ENCODE results near the gene FAM222B.

DNA sequence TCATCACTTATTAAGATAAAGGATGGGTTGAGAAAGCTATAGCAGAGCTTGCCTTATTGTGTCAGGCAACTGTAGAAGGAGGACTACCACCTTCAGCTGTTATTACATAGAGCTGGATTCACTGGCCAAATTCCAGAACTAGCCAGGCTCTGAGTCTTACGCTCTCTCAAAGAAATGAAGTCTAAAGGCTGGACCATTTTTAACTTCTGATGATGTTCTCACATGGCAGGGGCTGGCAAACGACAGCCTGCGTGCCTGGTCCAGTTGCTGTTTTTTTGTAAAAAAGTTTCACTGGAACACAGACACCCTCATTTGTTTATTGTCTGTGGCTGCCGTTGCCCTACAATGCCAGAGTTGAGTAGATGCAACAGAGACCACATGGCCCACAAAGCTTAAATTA lies 77.6 kb downstream of the FAM222B start:
- no peak for TF ChIP-seq NFE2L1 (CRISPR knock-in tag; IDR thresholded peaks at IDR 0.05)
- TF ChIP-seq, protein P1, sequence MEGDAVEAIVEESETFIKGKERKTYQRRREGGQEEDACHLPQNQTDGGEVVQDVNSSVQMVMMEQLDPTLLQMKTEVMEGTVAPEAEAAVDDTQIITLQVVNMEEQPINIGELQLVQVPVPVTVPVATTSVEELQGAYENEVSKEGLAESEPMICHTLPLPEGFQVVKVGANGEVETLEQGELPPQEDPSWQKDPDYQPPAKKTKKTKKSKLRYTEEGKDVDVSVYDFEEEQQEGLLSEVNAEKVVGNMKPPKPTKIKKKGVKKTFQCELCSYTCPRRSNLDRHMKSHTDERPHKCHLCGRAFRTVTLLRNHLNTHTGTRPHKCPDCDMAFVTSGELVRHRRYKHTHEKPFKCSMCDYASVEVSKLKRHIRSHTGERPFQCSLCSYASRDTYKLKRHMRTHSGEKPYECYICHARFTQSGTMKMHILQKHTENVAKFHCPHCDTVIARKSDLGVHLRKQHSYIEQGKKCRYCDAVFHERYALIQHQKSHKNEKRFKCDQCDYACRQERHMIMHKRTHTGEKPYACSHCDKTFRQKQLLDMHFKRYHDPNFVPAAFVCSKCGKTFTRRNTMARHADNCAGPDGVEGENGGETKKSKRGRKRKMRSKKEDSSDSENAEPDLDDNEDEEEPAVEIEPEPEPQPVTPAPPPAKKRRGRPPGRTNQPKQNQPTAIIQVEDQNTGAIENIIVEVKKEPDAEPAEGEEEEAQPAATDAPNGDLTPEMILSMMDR (IDR thresholded peaks at IDR 0.05) = no peak
- TF ChIP-seq ELF4 (CRISPR knock-in tag; IDR thresholded peaks at IDR 0.05; ENCODE audit: low read depth) = no peak
- TF ChIP-seq ETV6 (CRISPR knock-in tag; IDR thresholded peaks at IDR 0.05) = no peak
- no peak for TF ChIP-seq NR1H2 (CRISPR knock-in tag; IDR thresholded peaks at IDR 0.05)
- TF ChIP-seq, protein P2, sequence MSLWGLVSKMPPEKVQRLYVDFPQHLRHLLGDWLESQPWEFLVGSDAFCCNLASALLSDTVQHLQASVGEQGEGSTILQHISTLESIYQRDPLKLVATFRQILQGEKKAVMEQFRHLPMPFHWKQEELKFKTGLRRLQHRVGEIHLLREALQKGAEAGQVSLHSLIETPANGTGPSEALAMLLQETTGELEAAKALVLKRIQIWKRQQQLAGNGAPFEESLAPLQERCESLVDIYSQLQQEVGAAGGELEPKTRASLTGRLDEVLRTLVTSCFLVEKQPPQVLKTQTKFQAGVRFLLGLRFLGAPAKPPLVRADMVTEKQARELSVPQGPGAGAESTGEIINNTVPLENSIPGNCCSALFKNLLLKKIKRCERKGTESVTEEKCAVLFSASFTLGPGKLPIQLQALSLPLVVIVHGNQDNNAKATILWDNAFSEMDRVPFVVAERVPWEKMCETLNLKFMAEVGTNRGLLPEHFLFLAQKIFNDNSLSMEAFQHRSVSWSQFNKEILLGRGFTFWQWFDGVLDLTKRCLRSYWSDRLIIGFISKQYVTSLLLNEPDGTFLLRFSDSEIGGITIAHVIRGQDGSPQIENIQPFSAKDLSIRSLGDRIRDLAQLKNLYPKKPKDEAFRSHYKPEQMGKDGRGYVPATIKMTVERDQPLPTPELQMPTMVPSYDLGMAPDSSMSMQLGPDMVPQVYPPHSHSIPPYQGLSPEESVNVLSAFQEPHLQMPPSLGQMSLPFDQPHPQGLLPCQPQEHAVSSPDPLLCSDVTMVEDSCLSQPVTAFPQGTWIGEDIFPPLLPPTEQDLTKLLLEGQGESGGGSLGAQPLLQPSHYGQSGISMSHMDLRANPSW (CRISPR knock-in tag; conservative IDR thresholded peaks at IDR 0.05; ENCODE audit: low read depth) = no peak
- TF ChIP-seq, protein P3, sequence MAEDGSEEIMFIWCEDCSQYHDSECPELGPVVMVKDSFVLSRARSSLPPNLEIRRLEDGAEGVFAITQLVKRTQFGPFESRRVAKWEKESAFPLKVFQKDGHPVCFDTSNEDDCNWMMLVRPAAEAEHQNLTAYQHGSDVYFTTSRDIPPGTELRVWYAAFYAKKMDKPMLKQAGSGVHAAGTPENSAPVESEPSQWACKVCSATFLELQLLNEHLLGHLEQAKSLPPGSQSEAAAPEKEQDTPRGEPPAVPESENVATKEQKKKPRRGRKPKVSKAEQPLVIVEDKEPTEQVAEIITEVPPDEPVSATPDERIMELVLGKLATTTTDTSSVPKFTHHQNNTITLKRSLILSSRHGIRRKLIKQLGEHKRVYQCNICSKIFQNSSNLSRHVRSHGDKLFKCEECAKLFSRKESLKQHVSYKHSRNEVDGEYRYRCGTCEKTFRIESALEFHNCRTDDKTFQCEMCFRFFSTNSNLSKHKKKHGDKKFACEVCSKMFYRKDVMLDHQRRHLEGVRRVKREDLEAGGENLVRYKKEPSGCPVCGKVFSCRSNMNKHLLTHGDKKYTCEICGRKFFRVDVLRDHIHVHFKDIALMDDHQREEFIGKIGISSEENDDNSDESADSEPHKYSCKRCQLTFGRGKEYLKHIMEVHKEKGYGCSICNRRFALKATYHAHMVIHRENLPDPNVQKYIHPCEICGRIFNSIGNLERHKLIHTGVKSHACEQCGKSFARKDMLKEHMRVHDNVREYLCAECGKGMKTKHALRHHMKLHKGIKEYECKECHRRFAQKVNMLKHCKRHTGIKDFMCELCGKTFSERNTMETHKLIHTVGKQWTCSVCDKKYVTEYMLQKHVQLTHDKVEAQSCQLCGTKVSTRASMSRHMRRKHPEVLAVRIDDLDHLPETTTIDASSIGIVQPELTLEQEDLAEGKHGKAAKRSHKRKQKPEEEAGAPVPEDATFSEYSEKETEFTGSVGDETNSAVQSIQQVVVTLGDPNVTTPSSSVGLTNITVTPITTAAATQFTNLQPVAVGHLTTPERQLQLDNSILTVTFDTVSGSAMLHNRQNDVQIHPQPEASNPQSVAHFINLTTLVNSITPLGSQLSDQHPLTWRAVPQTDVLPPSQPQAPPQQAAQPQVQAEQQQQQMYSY (CRISPR knock-in tag; IDR thresholded peaks at IDR 0.05) = no peak
- TF ChIP-seq, protein P4, sequence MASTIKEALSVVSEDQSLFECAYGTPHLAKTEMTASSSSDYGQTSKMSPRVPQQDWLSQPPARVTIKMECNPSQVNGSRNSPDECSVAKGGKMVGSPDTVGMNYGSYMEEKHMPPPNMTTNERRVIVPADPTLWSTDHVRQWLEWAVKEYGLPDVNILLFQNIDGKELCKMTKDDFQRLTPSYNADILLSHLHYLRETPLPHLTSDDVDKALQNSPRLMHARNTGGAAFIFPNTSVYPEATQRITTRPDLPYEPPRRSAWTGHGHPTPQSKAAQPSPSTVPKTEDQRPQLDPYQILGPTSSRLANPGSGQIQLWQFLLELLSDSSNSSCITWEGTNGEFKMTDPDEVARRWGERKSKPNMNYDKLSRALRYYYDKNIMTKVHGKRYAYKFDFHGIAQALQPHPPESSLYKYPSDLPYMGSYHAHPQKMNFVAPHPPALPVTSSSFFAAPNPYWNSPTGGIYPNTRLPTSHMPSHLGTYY (CRISPR knock-in tag; IDR thresholded peaks at IDR 0.05) = no peak
- no peak for TF ChIP-seq ZNF121 (CRISPR knock-in tag; IDR thresholded peaks at IDR 0.05)
- TF ChIP-seq NFYB (CRISPR knock-in tag; conservative IDR thresholded peaks at IDR 0.05; ENCODE audit: low read depth) = no peak
- TF ChIP-seq, protein P5, sequence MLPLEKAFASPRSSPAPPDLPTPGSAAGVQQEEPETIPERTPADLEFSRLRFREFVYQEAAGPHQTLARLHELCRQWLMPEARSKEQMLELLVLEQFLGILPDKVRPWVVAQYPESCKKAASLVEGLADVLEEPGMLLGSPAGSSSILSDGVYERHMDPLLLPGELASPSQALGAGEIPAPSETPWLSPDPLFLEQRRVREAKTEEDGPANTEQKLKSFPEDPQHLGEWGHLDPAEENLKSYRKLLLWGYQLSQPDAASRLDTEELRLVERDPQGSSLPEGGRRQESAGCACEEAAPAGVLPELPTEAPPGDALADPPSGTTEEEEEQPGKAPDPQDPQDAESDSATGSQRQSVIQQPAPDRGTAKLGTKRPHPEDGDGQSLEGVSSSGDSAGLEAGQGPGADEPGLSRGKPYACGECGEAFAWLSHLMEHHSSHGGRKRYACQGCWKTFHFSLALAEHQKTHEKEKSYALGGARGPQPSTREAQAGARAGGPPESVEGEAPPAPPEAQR (CRISPR knock-in tag; IDR thresholded peaks at IDR 0.05) = no peak
- no peak for TF ChIP-seq JUN (CRISPR knock-in tag; IDR thresholded peaks at IDR 0.05)
- TF ChIP-seq, protein P6, sequence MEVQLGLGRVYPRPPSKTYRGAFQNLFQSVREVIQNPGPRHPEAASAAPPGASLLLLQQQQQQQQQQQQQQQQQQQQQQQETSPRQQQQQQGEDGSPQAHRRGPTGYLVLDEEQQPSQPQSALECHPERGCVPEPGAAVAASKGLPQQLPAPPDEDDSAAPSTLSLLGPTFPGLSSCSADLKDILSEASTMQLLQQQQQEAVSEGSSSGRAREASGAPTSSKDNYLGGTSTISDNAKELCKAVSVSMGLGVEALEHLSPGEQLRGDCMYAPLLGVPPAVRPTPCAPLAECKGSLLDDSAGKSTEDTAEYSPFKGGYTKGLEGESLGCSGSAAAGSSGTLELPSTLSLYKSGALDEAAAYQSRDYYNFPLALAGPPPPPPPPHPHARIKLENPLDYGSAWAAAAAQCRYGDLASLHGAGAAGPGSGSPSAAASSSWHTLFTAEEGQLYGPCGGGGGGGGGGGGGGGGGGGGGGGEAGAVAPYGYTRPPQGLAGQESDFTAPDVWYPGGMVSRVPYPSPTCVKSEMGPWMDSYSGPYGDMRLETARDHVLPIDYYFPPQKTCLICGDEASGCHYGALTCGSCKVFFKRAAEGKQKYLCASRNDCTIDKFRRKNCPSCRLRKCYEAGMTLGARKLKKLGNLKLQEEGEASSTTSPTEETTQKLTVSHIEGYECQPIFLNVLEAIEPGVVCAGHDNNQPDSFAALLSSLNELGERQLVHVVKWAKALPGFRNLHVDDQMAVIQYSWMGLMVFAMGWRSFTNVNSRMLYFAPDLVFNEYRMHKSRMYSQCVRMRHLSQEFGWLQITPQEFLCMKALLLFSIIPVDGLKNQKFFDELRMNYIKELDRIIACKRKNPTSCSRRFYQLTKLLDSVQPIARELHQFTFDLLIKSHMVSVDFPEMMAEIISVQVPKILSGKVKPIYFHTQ (CRISPR knock-in tag; IDR thresholded peaks at IDR 0.05) = no peak
- TF ChIP-seq RELA (CRISPR knock-in tag; IDR thresholded peaks at IDR 0.05; ENCODE audit: borderline replicate concordance) = no peak

Measured in WTC11 (cell line).